Endothelial cell of umbilical vein (primary cell): ENCODE data around the gene COL23A1.

Experiments
- EZH2 ChIP-seq: IDR thresholded peaks from 2 replicates; pipeline ENCODE4 v1.6.1; 2012; ENCODE audit warnings: borderline replicate concordance, low read depth, mild to moderate bottlenecking, moderate library complexity, low read length, inconsistent platforms; ENCODE audit not compliant: severe bottlenecking
- JUN ChIP-seq: IDR thresholded peaks from 2 replicates; pipeline ENCODE4 v1.6.1; 2011; ENCODE audit warnings: borderline replicate concordance, low read depth; ENCODE audit not compliant: insufficient read length, insufficient read depth
- POLR2A ChIP-seq: IDR thresholded peaks from 2 replicates; pipeline ENCODE4 v1.6.1; 2012; ENCODE audit warnings: low read depth, mild to moderate bottlenecking, control low read depth, low read length
- POLR2AphosphoS5 ChIP-seq: IDR thresholded peaks from 2 replicates; pipeline ENCODE4 v1.6.1; 2012; ENCODE audit warnings: low read depth, mild to moderate bottlenecking, control low read depth, low read length, moderate library complexity; ENCODE audit not compliant: insufficient read depth
- TF ChIP-seq, protein P1 (sequence below): IDR thresholded peaks from 2 replicates; pipeline ENCODE4 v1.6.1; 2011; ENCODE audit not compliant: insufficient read depth, insufficient read length
- TF ChIP-seq, protein P2 (sequence below), 2 donors: IDR thresholded peaks; 1 replicate in 1 of 2; 2 replicates in 1 of 2; pipeline ENCODE4 v1.5.1; 2011; ENCODE audit warnings: low read length in 2 of 2, mild to moderate bottlenecking in 2 of 2, moderate library complexity in 2 of 2, control low read depth in 1 of 2, inconsistent platforms in 1 of 2, low read depth in 1 of 2; ENCODE audit not compliant: insufficient read depth in 1 of 2; ENCODE audit errors: extremely low read depth in 1 of 2

DNA sequence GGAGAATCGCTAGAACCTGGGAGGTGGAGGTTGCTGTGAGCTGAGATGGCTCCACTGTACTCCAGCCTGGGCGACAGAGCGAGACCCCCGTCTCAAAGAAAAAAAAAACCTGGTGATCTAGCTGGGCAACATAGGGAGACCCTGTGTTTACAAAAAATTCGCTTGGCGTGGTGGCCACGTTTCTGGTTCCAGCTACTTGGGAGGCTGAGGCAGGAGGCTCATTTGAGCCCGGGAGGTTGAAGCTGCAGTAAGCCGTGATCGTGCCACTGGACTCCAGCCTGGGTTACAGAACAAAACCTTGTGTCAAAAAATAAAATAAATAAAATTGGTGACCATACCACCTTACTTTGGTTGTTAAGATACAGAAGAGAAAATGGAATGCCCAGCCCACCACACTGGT lies 387.7 kb downstream of the COL23A1 start:
- TF ChIP-seq, protein P1, sequence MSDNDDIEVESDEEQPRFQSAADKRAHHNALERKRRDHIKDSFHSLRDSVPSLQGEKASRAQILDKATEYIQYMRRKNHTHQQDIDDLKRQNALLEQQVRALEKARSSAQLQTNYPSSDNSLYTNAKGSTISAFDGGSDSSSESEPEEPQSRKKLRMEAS: no peak
- TF ChIP-seq, protein P2, sequence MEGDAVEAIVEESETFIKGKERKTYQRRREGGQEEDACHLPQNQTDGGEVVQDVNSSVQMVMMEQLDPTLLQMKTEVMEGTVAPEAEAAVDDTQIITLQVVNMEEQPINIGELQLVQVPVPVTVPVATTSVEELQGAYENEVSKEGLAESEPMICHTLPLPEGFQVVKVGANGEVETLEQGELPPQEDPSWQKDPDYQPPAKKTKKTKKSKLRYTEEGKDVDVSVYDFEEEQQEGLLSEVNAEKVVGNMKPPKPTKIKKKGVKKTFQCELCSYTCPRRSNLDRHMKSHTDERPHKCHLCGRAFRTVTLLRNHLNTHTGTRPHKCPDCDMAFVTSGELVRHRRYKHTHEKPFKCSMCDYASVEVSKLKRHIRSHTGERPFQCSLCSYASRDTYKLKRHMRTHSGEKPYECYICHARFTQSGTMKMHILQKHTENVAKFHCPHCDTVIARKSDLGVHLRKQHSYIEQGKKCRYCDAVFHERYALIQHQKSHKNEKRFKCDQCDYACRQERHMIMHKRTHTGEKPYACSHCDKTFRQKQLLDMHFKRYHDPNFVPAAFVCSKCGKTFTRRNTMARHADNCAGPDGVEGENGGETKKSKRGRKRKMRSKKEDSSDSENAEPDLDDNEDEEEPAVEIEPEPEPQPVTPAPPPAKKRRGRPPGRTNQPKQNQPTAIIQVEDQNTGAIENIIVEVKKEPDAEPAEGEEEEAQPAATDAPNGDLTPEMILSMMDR (IDR thresholded peaks at IDR 0.05; ENCODE audit: extremely low read depth in 1 of 2, insufficient read depth in 1 of 2, low read depth in 1 of 2, low read length in 2 of 2): no peak
- no peak for TF ChIP-seq POLR2AphosphoS5
- TF ChIP-seq POLR2A: no peak
- no peak for TF ChIP-seq EZH2
- TF ChIP-seq JUN: no peak
